Chondrocyte (in vitro differentiated cells): ENCODE results near the gene BSG. TPM values are rescaled to one million over a fixed set of nuclear protein-coding genes. Genes with fewer than 3 reads are reported as not detected.

Experiments used
- DNase-seq: peaks from one replicate; pipeline ENCODE4 v3.0.0; 2021; ENCODE audit warnings: mixed read lengths, low spot score
- H3K27ac Mint-ChIP-seq: one replicate; pipeline ENCODE4 v1.8.0; 2021; ENCODE audit warnings: mild to moderate bottlenecking, moderate library complexity, mixed read lengths; ENCODE audit not compliant: unreplicated experiment
- H3K27me3 Mint-ChIP-seq: 2 replicates; pipeline ENCODE4 v1.8.0; 2021; ENCODE audit warnings: low read depth, mixed read lengths
- H3K36me3 Mint-ChIP-seq: 2 replicates; pipeline ENCODE4 v1.8.0; 2021; ENCODE audit warnings: low read depth, mixed read lengths
- H3K4me1 Mint-ChIP-seq: 2 replicates; pipeline ENCODE4 v1.8.0; 2021; ENCODE audit warnings: low read depth, mild to moderate bottlenecking, mixed read lengths
- H3K4me3 Mint-ChIP-seq: one replicate; pipeline ENCODE4 v1.8.0; 2021; ENCODE audit warnings: mild to moderate bottlenecking, moderate library complexity, mixed read lengths; ENCODE audit not compliant: unreplicated experiment
- H3K9me3 Mint-ChIP-seq: 2 replicates; pipeline ENCODE4 v1.8.0; 2021; ENCODE audit warnings: low read depth, mixed read lengths
- CTCF ChIP-seq: fragments of 200-600 bp; sonication (generic); IDR thresholded peaks from 2 replicates; pipeline ENCODE4 v1.5.0; 2021; ENCODE audit warnings: antibody characterized with exemption, mild to moderate bottlenecking, moderate library complexity
- total RNA-seq: library from RNA; stranded (reverse); gene quantifications from 3 replicates; pipeline ENCODE4 v1.2.1, GENCODE V29; 2021

BSG gene
- total RNA-seq, 1 donor from 2014 or later: 440 TPM

GRCh38 chr19:588741-589692 lies 16.6 kb downstream of the BSG start:
- peak; percentile 9 for TF ChIP-seq CTCF
- DNase-seq: no peak
- no peak overlapping the region for H3K27ac Mint-ChIP-seq
- peaks cover 16% of the 10 kb centered on the region for H3K27me3 Mint-ChIP-seq
- H3K36me3 Mint-ChIP-seq: no peaks in the 10 kb centered on the region
- no peaks in the 10 kb centered on the region for H3K9me3 Mint-ChIP-seq
- peak overlapping the region; percentile 42 for H3K4me3 Mint-ChIP-seq
- peaks cover 14% of the 10 kb centered on the region for H3K4me1 Mint-ChIP-seq

GRCh38 chr19:589693-590395 lies 17.4 kb downstream of the BSG start, which contains the start of gene HCN2:
Gene HCN2 (plus strand): TSS chr19:589881. CDS start chr19:589946, 65 bp downstream.
- Mint-ChIP-seq H3K9me3 (no peaks in the 10 kb centered on the region), H3K27ac (no peak within 1 kb of the TSS), H3K4me3 (peak within 1 kb of the TSS; percentile 56), H3K36me3 (no peaks in the 10 kb centered on the region), H3K27me3 (peaks cover 16% of the 10 kb centered on the region), H3K4me1 (peaks cover 14% of the 10 kb centered on the region)
- DNase-seq: no peak
- no peak for TF ChIP-seq CTCF

GRCh38 chr19:590396-590745 lies 18.0 kb downstream of the BSG start:
- TF ChIP-seq CTCF: no peak

GRCh38 chr19:590750-591098 lies 18.3 kb downstream of the BSG start:
- Mint-ChIP-seq H3K36me3 (no peaks in the 10 kb centered on the region), H3K9me3 (no peaks in the 10 kb centered on the region), H3K4me1 (peaks cover 14% of the 10 kb centered on the region), H3K4me3 (no peak overlapping the region), H3K27ac (no peak overlapping the region), H3K27me3 (peaks cover 16% of the 10 kb centered on the region)
- TF ChIP-seq CTCF: no peak
- DNase-seq: no peak

More at GRCh38 chr19:590396-590745, 18.0 kb downstream of the BSG start:
- H3K27me3 Mint-ChIP-seq: peaks cover 16% of the 10 kb centered on the region
- no peaks in the 10 kb centered on the region for H3K9me3 Mint-ChIP-seq
- DNase-seq: no peak
- H3K4me1 Mint-ChIP-seq: peaks cover 14% of the 10 kb centered on the region
- H3K4me3 Mint-ChIP-seq: peak overlapping the region; percentile 56
- no peaks in the 10 kb centered on the region for H3K36me3 Mint-ChIP-seq
- no peak overlapping the region for H3K27ac Mint-ChIP-seq
